Fibroblast of pulmonary artery (primary cell): ENCODE measurements around the gene ADORA2B.

Experiments
- DNase-seq: peaks from one replicate; pipeline ENCODE4 v3.0.0-alpha.2; 2010; ENCODE audit warnings: low read depth
- H3K4me3 ChIP-seq: replicated peaks from 2 replicates; pipeline ENCODE4 v1.5.1; 2011; ENCODE audit warnings: low read depth, mild to moderate bottlenecking, control low read depth, low read length, moderate library complexity
- TF ChIP-seq, protein P1 (sequence below): IDR thresholded peaks from 2 replicates; pipeline ENCODE4 v1.5.1; 2011; ENCODE audit warnings: mild to moderate bottlenecking, control low read depth, low read length, inconsistent platforms; ENCODE audit errors: missing control alignments

Gene ADORA2B

DNA sequence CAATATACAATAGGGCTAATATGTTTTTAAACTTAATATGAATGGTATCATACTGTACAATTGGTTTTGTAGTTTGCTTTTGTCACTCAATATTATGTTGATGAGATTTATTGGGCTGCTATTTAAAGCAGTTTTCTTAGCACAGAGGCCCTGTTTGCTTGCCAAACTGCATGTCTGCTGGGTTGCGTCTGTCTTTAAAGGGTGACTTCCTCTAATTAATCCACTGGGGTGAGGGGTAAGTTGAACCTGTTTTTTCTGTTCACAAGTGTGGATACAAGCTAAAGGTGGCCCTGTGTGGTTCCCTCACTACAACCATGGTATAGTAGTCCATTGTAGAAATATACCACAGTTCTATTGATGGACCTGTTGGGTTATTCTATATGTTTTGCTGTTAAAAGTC lies 74.4 kb downstream of the ADORA2B start:
- TF ChIP-seq, protein P1, sequence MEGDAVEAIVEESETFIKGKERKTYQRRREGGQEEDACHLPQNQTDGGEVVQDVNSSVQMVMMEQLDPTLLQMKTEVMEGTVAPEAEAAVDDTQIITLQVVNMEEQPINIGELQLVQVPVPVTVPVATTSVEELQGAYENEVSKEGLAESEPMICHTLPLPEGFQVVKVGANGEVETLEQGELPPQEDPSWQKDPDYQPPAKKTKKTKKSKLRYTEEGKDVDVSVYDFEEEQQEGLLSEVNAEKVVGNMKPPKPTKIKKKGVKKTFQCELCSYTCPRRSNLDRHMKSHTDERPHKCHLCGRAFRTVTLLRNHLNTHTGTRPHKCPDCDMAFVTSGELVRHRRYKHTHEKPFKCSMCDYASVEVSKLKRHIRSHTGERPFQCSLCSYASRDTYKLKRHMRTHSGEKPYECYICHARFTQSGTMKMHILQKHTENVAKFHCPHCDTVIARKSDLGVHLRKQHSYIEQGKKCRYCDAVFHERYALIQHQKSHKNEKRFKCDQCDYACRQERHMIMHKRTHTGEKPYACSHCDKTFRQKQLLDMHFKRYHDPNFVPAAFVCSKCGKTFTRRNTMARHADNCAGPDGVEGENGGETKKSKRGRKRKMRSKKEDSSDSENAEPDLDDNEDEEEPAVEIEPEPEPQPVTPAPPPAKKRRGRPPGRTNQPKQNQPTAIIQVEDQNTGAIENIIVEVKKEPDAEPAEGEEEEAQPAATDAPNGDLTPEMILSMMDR = no peak
- no peak overlapping the region for H3K4me3 ChIP-seq
- DNase-seq = no peak

- no peak for DNase-seq
- TF ChIP-seq, protein P1 = no peak
Observed at GRCh38 chr17:16023881-16024280, 79.0 kb downstream of the ADORA2B start.

GRCh38 chr17:16025202-16025601 lies 80.3 kb downstream of the ADORA2B start:
- DNase-seq = no peak

More at GRCh38 chr17:16023881-16024280, 79.0 kb downstream of the ADORA2B start:
- H3K4me3 ChIP-seq = no peak overlapping the region

More at GRCh38 chr17:16025202-16025601, 80.3 kb downstream of the ADORA2B start:
- TF ChIP-seq, protein P1 = no peak
- H3K4me3 ChIP-seq = no peak overlapping the region
